Cardiac muscle cell (in vitro differentiated cells and primary cell): ENCODE measurements around the gene MIF. TPM values are rescaled to one million over a fixed set of nuclear protein-coding genes. Genes with fewer than 3 reads are reported as not detected.

Source experiments
- DNase-seq, 2 donors: peaks; one replicate each; pipeline versions ENCODE4 v3.0.0 to v3.0.0-alpha.2; 2010 to 2017; ENCODE audit warnings: low read depth in 1 of 2, low spot score in 1 of 2
- H3K27ac ChIP-seq: fragments of 200-600 bp; sonication (generic); 2 replicates; pipeline ENCODE4 v1.5.1; 2016
- H3K27me3 ChIP-seq: fragments of 200-600 bp; sonication (generic); 2 replicates; pipeline ENCODE4 v1.6.0; 2016; ENCODE audit warnings: control low read depth
- H3K36me3 ChIP-seq: fragments of 200-600 bp; sonication (generic); 2 replicates; pipeline ENCODE4 v1.5.1; 2016; ENCODE audit warnings: control low read depth
- H3K4me1 ChIP-seq: fragments of 200-600 bp; sonication (generic); 2 replicates; pipeline ENCODE4 v1.8.1; 2017; ENCODE audit warnings: low read depth, mild to moderate bottlenecking, mixed run types
- H3K4me3 ChIP-seq: fragments of 200-600 bp; sonication (generic); 2 replicates; pipeline ENCODE4 v1.5.1; 2016; ENCODE audit warnings: mild to moderate bottlenecking
- H3K9me3 ChIP-seq: fragments of 200-600 bp; sonication (generic); 2 replicates; pipeline ENCODE4 v1.5.1; 2017; ENCODE audit warnings: low read depth, mild to moderate bottlenecking, control low read depth
- CTCF ChIP-seq: IDR thresholded peaks from 2 replicates; pipeline ENCODE4 v1.5.1; 2012; ENCODE audit warnings: low read depth, mild to moderate bottlenecking, low read length
- polyA plus RNA-seq: library from polyadenylated mRNA; unstranded; fragments of >200 nt; fragmentation: Nextera tagmentation; extraction: Ambion mirVana; gene quantifications from 2 replicates; pipeline ENCODE4 v1.2.1, GENCODE V29; 2016
- total RNA-seq: library from RNA; depleted of rRNA; stranded (reverse); fragments of >200 nt; gene quantifications from 2 replicates; pipeline ENCODE4 v1.2.3, GENCODE V29; 2016

The MIF gene
- total RNA-seq, result 855 and 1,357 TPM in 2 replicates
- polyA plus RNA-seq, result 4,717 and 4,854 TPM in 2 replicates

- Histone ChIP-seq H3K36me3 (peaks cover 9% of the 10 kb centered on the region), H3K27ac (peak within 1 kb of the TSS; percentile 93), H3K9me3 (no peaks in the 10 kb centered on the region), H3K4me3 (peak within 1 kb of the TSS; percentile 87), H3K4me1 (peaks cover 4% of the 10 kb centered on the region), H3K27me3 (no peaks in the 10 kb centered on the region)
- peak; percentile 83 for TF ChIP-seq CTCF
- peak; percentile 95 to 97 for DNase-seq
Observed at GRCh38 chr22:23893945-23894709, at the start of gene MIF. TSS of gene MIF (plus strand) at chr22:23894383. CDS start at chr22:23894475, 92 bp downstream.

GRCh38 chr22:23844739-23845202 lies 49.4 kb upstream of the MIF start:
- no peaks in the 10 kb centered on the region for H3K9me3 ChIP-seq
- no peak overlapping the region for H3K4me3 ChIP-seq
- no peak for DNase-seq
- peaks cover 53% of the 10 kb centered on the region for H3K4me1 ChIP-seq
- no peaks in the 10 kb centered on the region for H3K36me3 ChIP-seq
- TF ChIP-seq CTCF, result no peak
- H3K27ac ChIP-seq, result peak overlapping the region; percentile 67
- H3K27me3 ChIP-seq, result no peaks in the 10 kb centered on the region

- Histone ChIP-seq H3K9me3 (no peaks in the 10 kb centered on the region), H3K36me3 (no peaks in the 10 kb centered on the region), H3K27me3 (no peaks in the 10 kb centered on the region), H3K27ac (peak overlapping the region; percentile 86), H3K4me3 (no peak overlapping the region), H3K4me1 (peaks cover 53% of the 10 kb centered on the region)
- TF ChIP-seq CTCF, result no peak
- DNase-seq, result no peak
Observed at GRCh38 chr22:23845265-23846080, 48.7 kb upstream of the MIF start.

- Histone ChIP-seq H3K27ac (peak overlapping the region; percentile 86), H3K4me3 (no peak overlapping the region), H3K4me1 (peaks cover 53% of the 10 kb centered on the region), H3K9me3 (no peaks in the 10 kb centered on the region), H3K27me3 (no peaks in the 10 kb centered on the region), H3K36me3 (no peaks in the 10 kb centered on the region)
- DNase-seq, result no peak
- TF ChIP-seq CTCF, result no peak
Observed at GRCh38 chr22:23846081-23846469, 48.1 kb upstream of the MIF start.

- Histone ChIP-seq H3K27ac (no peak overlapping the region), H3K27me3 (no peaks in the 10 kb centered on the region)
Observed at GRCh38 chr22:23847310-23847920, 46.8 kb upstream of the MIF start.

More at GRCh38 chr22:23847310-23847920, 46.8 kb upstream of the MIF start:
- Histone ChIP-seq H3K4me1 (peaks cover 42% of the 10 kb centered on the region), H3K9me3 (no peaks in the 10 kb centered on the region), H3K4me3 (no peak overlapping the region), H3K36me3 (no peaks in the 10 kb centered on the region)
- DNase-seq, result no peak
- no peak for TF ChIP-seq CTCF
